CD14-positive monocyte (primary cell): ENCODE measurements around the gene RAI14. TPM values are rescaled to one million over a fixed set of nuclear protein-coding genes. Genes with fewer than 3 reads are reported as not detected.

Source experiments
- DNase-seq, 3 donors: peaks; one replicate each; pipeline ENCODE4 v3.0.0-alpha.2; 2011 to 2022
- H2AFZ ChIP-seq: 2 replicates; pipeline ENCODE4 v1.6.0; 2012; ENCODE audit warnings: mild to moderate bottlenecking, low read depth, low read length, inconsistent platforms; ENCODE audit not compliant: insufficient read depth, poor library complexity, severe bottlenecking
- H3K27ac ChIP-seq, 2 donors: 1 replicate in 1 of 2; 2 replicates in 1 of 2; pipeline ENCODE4 v1.5.1; 2012 to 2013; ENCODE audit warnings: low read length in 2 of 2, control low read depth in 1 of 2, inconsistent platforms in 1 of 2, low read depth in 1 of 2, mild to moderate bottlenecking in 1 of 2
- H3K27me3 ChIP-seq, 2 donors: one replicate each; pipeline versions ENCODE4 v1.6.0 to v1.6.1; 2011 to 2013; ENCODE audit warnings: low read length in 2 of 2; ENCODE audit not compliant: control insufficient read depth in 2 of 2, insufficient read depth in 2 of 2
- H3K36me3 ChIP-seq, 2 donors: replicated peaks in 1 of 2; 1 replicate in 1 of 2; 2 replicates in 1 of 2; pipeline versions ENCODE4 v1.5.1 to v1.6.1; 2012 to 2013; ENCODE audit warnings: low read length in 2 of 2, control low read depth in 1 of 2, inconsistent platforms in 1 of 2, mild to moderate bottlenecking in 1 of 2; ENCODE audit not compliant: insufficient read depth in 2 of 2, control insufficient read depth in 1 of 2
- H3K4me1 ChIP-seq, 2 donors: 1 replicate in 1 of 2; 2 replicates in 1 of 2; pipeline versions ENCODE4 v1.5.1 to v1.6.1; 2012 to 2013; ENCODE audit warnings: low read length in 2 of 2, control low read depth in 1 of 2, inconsistent platforms in 1 of 2, mild to moderate bottlenecking in 1 of 2, moderate library complexity in 1 of 2; ENCODE audit not compliant: insufficient read depth in 2 of 2, control insufficient read depth in 1 of 2
- H3K4me2 ChIP-seq: replicated peaks from 2 replicates; pipeline ENCODE3; 2012; ENCODE audit warnings: low read length, moderate library complexity, mild to moderate bottlenecking; ENCODE audit not compliant: poor library complexity, severe bottlenecking; ENCODE audit errors: extremely low read depth
- H3K4me3 ChIP-seq, 3 experiments: fragments of 200-600 bp in 1 of 3; sonication (generic) in 1 of 3; replicated peaks in 1 of 3; 1 replicate in 2 of 3; 2 replicates in 1 of 3; pipeline ENCODE4 v1.5.1; 2011 to 2013; ENCODE audit warnings: low read length in 3 of 3, mild to moderate bottlenecking in 3 of 3, control low read depth in 2 of 3, low read depth in 2 of 3, inconsistent platforms in 1 of 3, moderate library complexity in 1 of 3
- H3K79me2 ChIP-seq: 2 replicates; pipeline ENCODE4 v1.6.0; 2012; ENCODE audit warnings: mild to moderate bottlenecking, control low read depth, inconsistent platforms, low read length, moderate library complexity; ENCODE audit not compliant: insufficient read depth
- H3K9ac ChIP-seq: 2 replicates; pipeline ENCODE4 v1.6.0; 2017; ENCODE audit warnings: low read length, mild to moderate bottlenecking; ENCODE audit not compliant: insufficient read depth, poor library complexity, severe bottlenecking
- H3K9me3 ChIP-seq, 2 donors: replicated peaks in 1 of 2; 1 replicate in 1 of 2; 2 replicates in 1 of 2; pipeline versions ENCODE4 v1.5.1 to v1.6.1; 2012 to 2013; ENCODE audit warnings: low read length in 2 of 2, control low read depth in 1 of 2; ENCODE audit not compliant: control insufficient read depth in 1 of 2, insufficient read depth in 1 of 2
- H4K20me1 ChIP-seq: 2 replicates; pipeline ENCODE4 v1.6.0; 2012; ENCODE audit warnings: mild to moderate bottlenecking, low read length, control low read depth, moderate library complexity; ENCODE audit not compliant: insufficient read depth
- H3K27ac Mint-ChIP-seq, 7 donors: one replicate each; pipeline ENCODE4 v1.8.0; 2020; ENCODE audit warnings: mild to moderate bottlenecking in 7 of 7, mixed read lengths in 7 of 7, moderate library complexity in 6 of 7, inconsistent platforms in 2 of 7
- H3K27me3 Mint-ChIP-seq, 3 donors: one replicate each; pipeline ENCODE4 v1.8.0; 2021 to 2022; ENCODE audit warnings: low read depth in 3 of 3, mild to moderate bottlenecking in 3 of 3, mixed read lengths in 3 of 3, moderate library complexity in 3 of 3, inconsistent platforms in 1 of 3
- H3K36me3 Mint-ChIP-seq, 2 donors: one replicate each; pipeline ENCODE4 v1.8.0; 2020; ENCODE audit warnings: mixed read lengths in 2 of 2, inconsistent platforms in 1 of 2, mild to moderate bottlenecking in 1 of 2
- H3K4me1 Mint-ChIP-seq: one replicate; pipeline ENCODE4 v1.8.0; 2020; ENCODE audit warnings: mild to moderate bottlenecking, mixed read lengths
- H3K4me3 Mint-ChIP-seq, 2 donors: one replicate each; pipeline ENCODE4 v1.8.0; 2020; ENCODE audit warnings: mild to moderate bottlenecking in 2 of 2, mixed read lengths in 2 of 2, moderate library complexity in 1 of 2
- H3K9me3 Mint-ChIP-seq, 7 donors: one replicate each; pipeline ENCODE4 v1.8.0; 2020 to 2022; ENCODE audit warnings: mixed read lengths in 7 of 7, mild to moderate bottlenecking in 6 of 7, moderate library complexity in 6 of 7, inconsistent platforms in 2 of 7
- CTCF ChIP-seq: fragments of 200-600 bp; IDR thresholded peaks from one replicate; pipeline ENCODE4 v1.8.0; 2022; ENCODE audit warnings: antibody characterized with exemption, mild to moderate bottlenecking
- WGBS: methylation state at CpG from one replicate; pipeline ENCODE4 v1.1.5; 2013; ENCODE audit warnings: missing lambda C conversion rate; ENCODE audit not compliant: insufficient coverage; 5-methylcytosine and 5-hydroxymethylcytosine counted together
- intact Hi-C, 2 donors: fragments of 100-400 bp; cut with micrococcal nuclease; formaldehyde crosslinking; loops; one replicate each; pipeline versions ENCODE4 v1.15.0 to v1.15.1; 2023
- polyA plus RNA-seq, 3 donors: library from polyadenylated mRNA; depleted of rRNA in 1 of 3; unstranded in 2 of 3; stranded (reverse) in 1 of 3; fragments of 300-500 nt in 2 of 3; fragments of >200 nt in 1 of 3; fragmentation: Illumina TruSeq in 2 of 3; gene quantifications; 1 replicate in 2 of 3; 2 replicates in 1 of 3; pipeline ENCODE4 v1.2.3, GENCODE V29; 2012 to 2021

The RAI14 gene
- polyA plus RNA-seq, 3 donors, result 0.08 TPM; not detected in 2

GRCh38 chr5:34854459-34855174, 198.5 kb downstream of the RAI14 start:
- Histone ChIP-seq H3K4me3 (no peak overlapping the region), H3K36me3 (no peaks in the 10 kb centered on the region), H4K20me1 (no peaks in the 10 kb centered on the region), H3K9me3 (no peaks in the 10 kb centered on the region), H3K27me3 (no peaks in the 10 kb centered on the region), H3K4me2 (no peak overlapping the region), H3K9ac (no peak overlapping the region), H3K27ac (no peak overlapping the region), H3K79me2 (no peaks in the 10 kb centered on the region), H2AFZ (no peak overlapping the region), H3K4me1 (no peaks in the 10 kb centered on the region)
- H3K27me3 Mint-ChIP-seq, result peaks cover 0 to 2% (median 2%) of the 10 kb centered on the region in 3 donors
- 100% methylated on average over 2 of the region's 4 CpGs for WGBS
- H3K4me3 Mint-ChIP-seq, result no peak overlapping the region
- intact Hi-C loops, result no loop called here
- no peaks in the 10 kb centered on the region for H3K4me1 Mint-ChIP-seq
- H3K36me3 Mint-ChIP-seq, result no peaks in the 10 kb centered on the region
- peaks cover 3 to 9% (median 5%) of the 10 kb centered on the region in 7 donors for H3K9me3 Mint-ChIP-seq
- TF ChIP-seq CTCF, result no peak
- no peak for DNase-seq
- no peak overlapping the region for H3K27ac Mint-ChIP-seq

- no peak overlapping the region for H2AFZ ChIP-seq
- no peak for DNase-seq
Observed at GRCh38 chr5:34857161-34857560, 201.0 kb downstream of the RAI14 start.

More at GRCh38 chr5:34857161-34857560, 201.0 kb downstream of the RAI14 start:
- Histone ChIP-seq H3K4me1 (no peaks in the 10 kb centered on the region), H4K20me1 (no peaks in the 10 kb centered on the region), H3K9me3 (no peaks in the 10 kb centered on the region), H3K4me3 (no peak overlapping the region), H3K9ac (no peak overlapping the region), H3K4me2 (no peak overlapping the region), H3K36me3 (no peaks in the 10 kb centered on the region), H3K79me2 (no peaks in the 10 kb centered on the region), H3K27ac (no peak overlapping the region), H3K27me3 (no peaks in the 10 kb centered on the region)
- H3K9me3 Mint-ChIP-seq, result peaks cover 1 to 9% (median 4%) of the 10 kb centered on the region in 7 donors
- H3K27ac Mint-ChIP-seq, result peak overlapping the region in 1 of 7 donors; percentile 65
- H3K4me3 Mint-ChIP-seq, result no peak overlapping the region
- H3K4me1 Mint-ChIP-seq, result no peaks in the 10 kb centered on the region
- H3K36me3 Mint-ChIP-seq, result no peaks in the 10 kb centered on the region
- H3K27me3 Mint-ChIP-seq, result peaks cover 0 to 2% (median 2%) of the 10 kb centered on the region in 3 donors
- intact Hi-C loops, result no loop called here
- 100% methylated on average over 1 of the region's 3 CpGs for WGBS
- TF ChIP-seq CTCF, result no peak
